H1 (cell line): Measurements from ENCODE around the gene PGGHG. TPM values are rescaled to one million over a fixed set of nuclear protein-coding genes. Genes with fewer than 3 reads are reported as not detected.
A peak's percentile ranks its signal among the peaks of the same experiment; 100 is the strongest.

ENCODE experiments used
- CTCF ChIA-PET: fragments of 300-600 bp; sonication (Branson Sonifier 250); formaldehyde crosslinking; loops from one replicate; lab custom pipeline; 2021; ENCODE audit not compliant: partially characterized antibody; lab: Charles Lee
- POLR2A ChIA-PET: fragments of 300-600 bp; sonication (Branson Sonifier 250); formaldehyde crosslinking; loops from one replicate; lab custom pipeline; 2021; ENCODE audit warnings: inconsistent platforms; ENCODE audit not compliant: partially characterized antibody; lab: Charles Lee
- DNase-seq, 2 experiments: peaks; one replicate each; pipeline versions ENCODE4 v3.0.0 to v3.0.0-alpha.2; 2010 to 2022; ENCODE audit warnings: low spot score in 2 of 2, low read depth in 1 of 2, mixed read lengths in 1 of 2
- FAIRE-seq: peaks from 2 replicates; lab custom pipeline; 2011; peaks lifted over from hg19 to GRCh38; lab: Jason Lieb, UNC
- H2AFZ ChIP-seq: 2 replicates; pipeline ENCODE4 v1.8.1; 2012; ENCODE audit warnings: low read length, inconsistent platforms
- H2AK5ac ChIP-seq: 2 replicates; pipeline ENCODE4 v1.6.1; 2013; ENCODE audit warnings: low read depth, low read length
- H2BK120ac ChIP-seq: replicated peaks from 2 replicates; pipeline ENCODE3; 2013; ENCODE audit warnings: low read depth, low read length, inconsistent platforms
- H2BK12ac ChIP-seq: 2 replicates; pipeline ENCODE4 v1.6.1; 2013; ENCODE audit warnings: low read depth, low read length
- H2BK15ac ChIP-seq: 2 replicates; pipeline ENCODE4 v1.6.1; 2013; ENCODE audit warnings: low read length
- H2BK20ac ChIP-seq: 2 replicates; pipeline ENCODE4 v1.6.1; 2013; ENCODE audit warnings: low read length
- H2BK5ac ChIP-seq: 2 replicates; pipeline ENCODE4 v1.6.1; 2013; ENCODE audit warnings: low read depth, low read length
- H3K14ac ChIP-seq: 2 replicates; pipeline ENCODE4 v1.6.1; 2013; ENCODE audit warnings: inconsistent platforms; ENCODE audit not compliant: insufficient read length
- H3K18ac ChIP-seq: 2 replicates; pipeline ENCODE4 v1.6.1; 2013; ENCODE audit warnings: low read length; ENCODE audit errors: extremely low read depth
- H3K23ac ChIP-seq: 2 replicates; pipeline ENCODE4 v1.6.1; 2013; ENCODE audit warnings: inconsistent platforms; ENCODE audit not compliant: insufficient read length
- H3K23me2 ChIP-seq: 2 replicates; pipeline ENCODE4 v1.6.1; 2013; ENCODE audit warnings: low read depth, low read length
- H3K27ac ChIP-seq: 2 replicates; pipeline ENCODE4 v1.6.1; 2011; ENCODE audit warnings: low read depth, low read length, inconsistent platforms
- H3K27me3 ChIP-seq, 4 experiments: replicated peaks in 1 of 4; 1 replicate in 1 of 4; 2 replicates in 3 of 4; pipeline versions ENCODE4 v1.6.1 to v1.8.1; 2011 to 2013; ENCODE audit warnings: low read length in 3 of 4, mild to moderate bottlenecking in 3 of 4, inconsistent platforms in 2 of 4, mixed read lengths in 2 of 4, moderate library complexity in 1 of 4; ENCODE audit not compliant: control insufficient read depth in 3 of 4, insufficient read depth in 3 of 4; ENCODE audit errors: extremely low read depth in 1 of 4
- H3K36me3 ChIP-seq, 4 experiments: 2 replicates each; pipeline versions ENCODE4 v1.6.1 to v1.8.1; 2011 to 2013; ENCODE audit warnings: mild to moderate bottlenecking in 4 of 4, low read length in 3 of 4, moderate library complexity in 2 of 4, control low read depth in 1 of 4, inconsistent platforms in 1 of 4; ENCODE audit not compliant: insufficient read depth in 4 of 4, control insufficient read depth in 2 of 4
- H3K4ac ChIP-seq: replicated peaks from 2 replicates; pipeline ENCODE3; 2013; ENCODE audit warnings: low read length, low read depth, mixed read lengths, inconsistent platforms; ENCODE audit not compliant: insufficient read length
- H3K4me1 ChIP-seq, 4 experiments: replicated peaks in 1 of 4; 1 replicate in 1 of 4; 2 replicates in 3 of 4; pipeline versions ENCODE4 v1.6.1 to v1.8.1; 2011 to 2013; ENCODE audit warnings: low read length in 3 of 4, inconsistent platforms in 2 of 4, mixed read lengths in 1 of 4; ENCODE audit not compliant: insufficient read depth in 4 of 4, control insufficient read depth in 3 of 4
- H3K4me2 ChIP-seq, 2 experiments: 2 replicates each; pipeline versions ENCODE4 v1.6.1 to v1.8.1; 2011 to 2013; ENCODE audit warnings: low read depth in 2 of 2, low read length in 2 of 2, control low read depth in 1 of 2, inconsistent platforms in 1 of 2, mild to moderate bottlenecking in 1 of 2; ENCODE audit not compliant: insufficient read depth in 1 of 2
- H3K4me3 ChIP-seq, 4 experiments: fragments of 200-600, 300-600 bp in 1 of 4; sonication (generic), shearing (Covaris generic), sonication (Bioruptor Twin) in 1 of 4; 2 replicates each; pipeline versions ENCODE4 v1.5.1 to v1.8.1; 2011 to 2016; ENCODE audit warnings: low read length in 4 of 4, low read depth in 3 of 4, control low read depth in 2 of 4, inconsistent platforms in 2 of 4, mild to moderate bottlenecking in 2 of 4, mixed read lengths in 1 of 4, moderate library complexity in 1 of 4; ENCODE audit not compliant: insufficient read depth in 2 of 4; ENCODE audit errors: extremely low read depth in 1 of 4
- H3K56ac ChIP-seq: replicated peaks from 2 replicates; pipeline ENCODE3; 2013; ENCODE audit warnings: low read depth, mild to moderate bottlenecking, mixed read lengths, low read length, inconsistent platforms; ENCODE audit not compliant: insufficient read length
- H3K79me1 ChIP-seq: 2 replicates; pipeline ENCODE4 v1.6.1; 2013; ENCODE audit warnings: low read depth, low read length, control low read depth
- H3K79me2 ChIP-seq, 2 experiments: 2 replicates each; pipeline versions ENCODE4 v1.6.1 to v1.8.1; 2012 to 2013; ENCODE audit warnings: low read length in 2 of 2, mild to moderate bottlenecking in 2 of 2, inconsistent platforms in 1 of 2; ENCODE audit not compliant: insufficient read depth in 2 of 2, control insufficient read depth in 1 of 2
- H3K9ac ChIP-seq, 4 experiments: replicated peaks in 1 of 4; 1 replicate in 1 of 4; 2 replicates in 3 of 4; pipeline versions ENCODE4 v1.6.1 to v1.8.1; 2011 to 2013; ENCODE audit warnings: low read depth in 3 of 4, low read length in 3 of 4, control low read depth in 2 of 4, mild to moderate bottlenecking in 2 of 4, moderate library complexity in 2 of 4, inconsistent platforms in 1 of 4; ENCODE audit errors: extremely low read depth in 1 of 4
- H3K9me3 ChIP-seq, 2 experiments: 2 replicates each; pipeline versions ENCODE4 v1.6.1 to v1.8.1; 2012 to 2013; ENCODE audit warnings: mild to moderate bottlenecking in 2 of 2, moderate library complexity in 2 of 2, control low read depth in 1 of 2, inconsistent platforms in 1 of 2, low read depth in 1 of 2, low read length in 1 of 2, mixed read lengths in 1 of 2; ENCODE audit not compliant: insufficient read depth in 2 of 2
- H4K20me1 ChIP-seq, 2 experiments: replicated peaks in 1 of 2; 2 replicates each; pipeline versions ENCODE3 to v1.8.1; 2011 to 2013; ENCODE audit warnings: inconsistent platforms in 2 of 2, low read length in 2 of 2, mild to moderate bottlenecking in 1 of 2; ENCODE audit not compliant: insufficient read depth in 2 of 2, control insufficient read depth in 1 of 2
- H4K5ac ChIP-seq: 2 replicates; pipeline ENCODE4 v1.6.1; 2013; ENCODE audit warnings: low read length, low read depth, mixed read lengths, inconsistent platforms; ENCODE audit not compliant: insufficient read length
- H4K8ac ChIP-seq: 2 replicates; pipeline ENCODE4 v1.8.0; 2013; ENCODE audit warnings: mild to moderate bottlenecking, moderate library complexity, low read length, inconsistent platforms; ENCODE audit not compliant: insufficient read depth; ENCODE audit errors: extremely low read depth
- H4K91ac ChIP-seq: replicated peaks from 2 replicates; pipeline ENCODE3; 2013; ENCODE audit warnings: low read length, mixed read lengths, inconsistent platforms; ENCODE audit not compliant: insufficient read length
- CREB1 ChIP-seq: IDR thresholded peaks from 2 replicates; pipeline ENCODE4 v1.6.1; 2012; ENCODE audit warnings: inconsistent platforms
- JUN ChIP-seq: IDR thresholded peaks from 2 replicates; pipeline ENCODE4 v1.6.1; 2011; ENCODE audit warnings: low read depth, mild to moderate bottlenecking, improper control_type of control experiment, low read length
- KDM4A ChIP-seq: IDR thresholded peaks from one replicate; pipeline ENCODE4 v1.7.1; 2012; ENCODE audit warnings: low read depth, mild to moderate bottlenecking, moderate library complexity, low read length, inconsistent platforms; ENCODE audit not compliant: severe bottlenecking
- WGBS, 2 experiments: shearing (Covaris generic) in 1 of 2; methylation state at CpG; one replicate each; pipeline versions ENCODE4 v1.1.6 to v1.1.7; 2013 to 2015; ENCODE audit warnings: low lambda C conversion rate in 2 of 2, mixed read lengths in 2 of 2, inconsistent platforms in 1 of 2, low coverage in 1 of 2, missing lambda C conversion rate in 1 of 2; ENCODE audit not compliant: insufficient replicate concordance in 2 of 2, insufficient coverage in 1 of 2, insufficient read length in 1 of 2; ENCODE audit errors: extremely low coverage in 1 of 2, missing lambda C conversion rate in 1 of 2; 5-methylcytosine and 5-hydroxymethylcytosine counted together
- polyA plus RNA-seq, 7 experiments: library from polyadenylated mRNA; depleted of rRNA in 3 of 7; stranded (reverse) in 5 of 7; unstranded in 2 of 7; fragments of >200 nt in 5 of 7; fragments of 200-250 nt in 2 of 7; gene quantifications; 1 replicate in 5 of 7; 2 replicates in 1 of 7; 4 replicates in 1 of 7; pipeline versions ENCODE4 v1.2.1 to v1.2.3, GENCODE V29; 2011 to 2013; ENCODE audit warnings: missing spikeins in 2 of 7, mixed read lengths in 2 of 7
- total RNA-seq: library from RNA; stranded (reverse); fragmentation: NEBNext Ultra II Directional; extraction: Animal tissue kit (Norgen Biotek cat#: 25700); gene quantifications from 2 replicates; pipeline ENCODE4 v1.2.1, GENCODE V29; 2021

The PGGHG gene
- total and polyA plus RNA-seq, 2 of the 8 experiments (the other 6 are each of a cell fraction or from before 2014, with no cell fraction given) = 34.8 to 60.7 TPM

- no peak for FAIRE-seq
- POLR2A ChIA-PET = interaction anchor here (0.8 to 2.4 kb wide), 4 partner anchors 11 to 25 kb away, joined by 3 to 5 read pairs (median 3); no protein-coding TSS in a partner anchor
- H3K79me2 ChIP-seq = no peaks in the 10 kb centered on the region
- TF ChIP-seq KDM4A (no peak), JUN (no peak), CREB1 (no peak)
Measured at GRCh38 chr11:342328-342727, 53.4 kb downstream of the PGGHG start.

More at GRCh38 chr11:342328-342727, 53.4 kb downstream of the PGGHG start:
- Histone ChIP-seq H3K4ac (no peak overlapping the region), H2AK5ac (no peak overlapping the region), H2BK5ac (0 out of 2 replicates have a peak overlapping the region, but pooled peaks have one; percentile 73), H4K5ac (no peak overlapping the region), H2BK120ac (no peak overlapping the region), H3K79me1 (no peaks in the 10 kb centered on the region), H3K9ac (no peak overlapping the region), H3K4me1 (peaks cover 0 to 14% (median 9%) of the 10 kb centered on the region in 4 experiments; a peak in 5 of 7 replicates), H2AFZ (no peak overlapping the region), H3K23ac (no peak overlapping the region), H3K14ac (no peak overlapping the region), H4K8ac (no peak overlapping the region), H4K91ac (no peak overlapping the region), H3K9me3 (no peaks in the 10 kb centered on the region), H3K18ac (no peak overlapping the region; the same call in 1 of the 2 replicates), H3K23me2 (no peaks in the 10 kb centered on the region), H2BK12ac (no peak overlapping the region), H2BK20ac (no peak overlapping the region; the same call in 1 of the 2 replicates), H3K27ac (no peak overlapping the region), H2BK15ac (no peak overlapping the region), H3K4me2 (no peak overlapping the region; a peak in 1 of 4 replicates), H3K56ac (no peak overlapping the region), H3K27me3 (no peaks in the 10 kb centered on the region), H3K36me3 (no peaks in the 10 kb centered on the region), H4K20me1 (no peaks in the 10 kb centered on the region), H3K4me3 (no peak overlapping the region)
- WGBS, 2 experiments = 81% methylated on average over 3 of the region's 3 CpGs; no CpG with 5 or more reads in 1 of the 2 experiments
- CTCF ChIA-PET = interaction anchor here (0.6 to 5.6 kb wide), 3 partner anchors 13 to 41 kb away, joined by 3 to 22 read pairs (median 3); no protein-coding TSS in a partner anchor
- DNase-seq = no peak
